Gastroesophageal sphincter (tissue), 3 donors: ENCODE results near the gene TMTC1.

Source experiments
- CTCF ChIP-seq, 4 experiments: fragments of 200-600 bp in 2 of 4; fragments of 450-650 bp in 2 of 4; sonication (generic) in 1 of 4; IDR thresholded peaks; one replicate each; pipeline ENCODE4 v1.5.1; 2017 to 2019; ENCODE audit warnings: antibody characterized with exemption in 4 of 4, mild to moderate bottlenecking in 2 of 4, moderate library complexity in 2 of 4
- EP300 ChIP-seq: sonication (generic); formaldehyde crosslinking; IDR thresholded peaks from one replicate; pipeline ENCODE4 v1.6.1; 2017; ENCODE audit warnings: antibody characterized with exemption, mild to moderate bottlenecking

- TF ChIP-seq CTCF (IDR thresholded peaks at IDR 0.05), result no peak
- TF ChIP-seq EP300, result no peak
These were observed 81.5 kb downstream of the TMTC1 start for GRCh38 chr12:29702222-29702621.
